GM12892 (cell line): ENCODE data around the gene ASIC2.

Source experiments
- POLR2A ChIP-seq: IDR thresholded peaks from 2 replicates; pipeline ENCODE4 v1.6.1; 2011; ENCODE audit warnings: low read depth, low read length, control low read depth
- POLR2AphosphoS5 ChIP-seq: IDR thresholded peaks from 2 replicates; pipeline ENCODE4 v1.6.1; 2011; ENCODE audit warnings: low read depth, low read length, control low read depth

GRCh38 chr17:33099906-33100305 lies 193.2 kb downstream of the ASIC2 start:
- TF ChIP-seq POLR2AphosphoS5, result no peak
- no peak for TF ChIP-seq POLR2A
